Measurements from ENCODE around the gene CLMP.

Gene CLMP, protein sequence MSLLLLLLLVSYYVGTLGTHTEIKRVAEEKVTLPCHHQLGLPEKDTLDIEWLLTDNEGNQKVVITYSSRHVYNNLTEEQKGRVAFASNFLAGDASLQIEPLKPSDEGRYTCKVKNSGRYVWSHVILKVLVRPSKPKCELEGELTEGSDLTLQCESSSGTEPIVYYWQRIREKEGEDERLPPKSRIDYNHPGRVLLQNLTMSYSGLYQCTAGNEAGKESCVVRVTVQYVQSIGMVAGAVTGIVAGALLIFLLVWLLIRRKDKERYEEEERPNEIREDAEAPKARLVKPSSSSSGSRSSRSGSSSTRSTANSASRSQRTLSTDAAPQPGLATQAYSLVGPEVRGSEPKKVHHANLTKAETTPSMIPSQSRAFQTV

DNA sequence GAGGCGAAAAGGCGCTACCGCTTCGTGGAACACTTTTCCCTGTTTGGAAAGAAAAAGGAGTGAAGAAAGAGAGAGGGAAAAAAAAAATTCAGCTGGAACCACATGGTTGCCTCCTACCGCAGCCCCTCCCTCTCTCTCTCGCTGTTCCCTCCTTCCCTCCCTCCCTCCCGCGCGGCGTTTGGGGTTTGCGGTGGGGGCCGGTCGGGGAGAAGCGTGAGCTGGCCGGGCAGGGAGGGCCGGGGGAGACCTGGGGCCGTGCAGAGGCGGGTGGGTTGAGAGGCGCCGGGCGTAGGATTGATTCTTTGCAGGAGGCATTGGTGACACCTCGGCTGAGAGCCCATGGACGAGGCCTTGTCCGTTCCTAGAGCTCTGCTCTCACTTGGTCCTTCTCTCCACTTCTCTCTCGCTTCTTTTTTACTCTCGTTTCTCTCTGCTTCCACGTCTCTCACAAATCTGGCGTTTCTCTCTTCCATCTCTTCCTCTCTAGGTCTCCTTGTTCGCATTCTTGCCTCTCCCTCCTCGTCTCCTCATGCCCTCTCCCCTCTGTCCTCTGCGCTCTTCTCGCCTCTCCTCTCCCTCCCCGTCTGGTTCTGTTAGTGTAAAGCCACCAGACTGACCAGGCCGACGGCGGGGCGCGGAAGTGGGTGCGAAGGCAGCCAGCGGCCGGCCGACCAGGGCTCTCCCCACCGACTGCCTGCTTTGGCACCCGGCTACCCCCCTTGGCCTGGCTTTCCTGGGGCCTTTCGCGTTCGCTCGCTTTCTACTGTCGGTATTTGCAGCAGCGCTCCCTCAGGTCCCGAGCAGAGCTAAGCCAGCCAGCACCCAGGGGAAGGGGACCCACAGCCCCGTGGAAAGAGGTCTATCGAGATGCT lies at the start of gene CLMP:
TSS of gene CLMP (minus strand) at position 61 of the 872 bp plus-strand sequence. CDS start 308 bp downstream, outside the sequence.
- no peak for DNase-seq (ENCODE audit: low spot score)

- DNase-seq (ENCODE audit: low spot score) = no peak
Measured at GRCh38 chr11:123241874-123242543, 47.0 kb upstream of the CLMP start.

DNA sequence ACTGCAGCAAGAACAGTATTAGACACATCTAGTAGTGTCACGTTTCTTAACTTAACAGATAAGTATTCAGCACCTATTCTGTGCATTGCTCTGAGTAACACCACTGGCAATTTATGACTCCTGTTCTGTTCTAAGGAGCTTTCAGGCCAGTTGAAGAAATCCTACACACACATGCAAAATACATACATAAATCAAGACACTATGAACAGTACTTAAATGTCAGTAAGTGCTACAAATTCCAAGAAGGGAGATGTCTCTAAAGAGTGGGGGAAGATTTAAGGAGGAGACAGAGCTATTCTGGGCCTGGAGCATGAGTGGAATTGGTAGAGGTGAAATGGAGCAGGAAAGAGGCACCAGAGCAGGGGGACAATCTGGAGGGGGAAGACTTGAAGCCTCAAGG lies 46.2 kb upstream of the CLMP start:
- DNase-seq (ENCODE audit: low spot score) = no peak

- DNase-seq (ENCODE audit: low spot score) = no peak
Measured at GRCh38 chr11:123239191-123240150, 44.4 kb upstream of the CLMP start.

DNA sequence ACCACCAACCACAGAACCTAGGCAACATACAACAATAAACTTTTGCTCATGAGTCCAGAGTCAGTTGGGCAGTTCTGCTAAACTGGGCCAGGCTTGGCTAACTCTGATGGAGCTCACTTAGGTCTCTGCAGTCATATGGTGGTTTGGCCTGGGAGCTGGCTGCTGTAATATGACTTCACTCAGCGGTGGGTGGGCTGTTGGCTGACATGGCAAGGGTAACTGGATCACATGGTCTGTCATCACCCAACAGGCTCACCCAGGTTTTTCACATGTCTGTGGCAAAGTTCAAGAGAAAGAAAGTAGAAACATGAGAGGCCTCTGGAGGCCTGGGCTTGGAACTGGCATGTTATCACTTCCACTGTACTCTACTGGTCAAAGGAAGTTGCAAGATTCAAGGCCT lies 43.2 kb upstream of the CLMP start:
- no peak for DNase-seq (ENCODE audit: low spot score)

- no peak for DNase-seq (ENCODE audit: low spot score)
Measured at GRCh38 chr11:123236879-123237278, 41.8 kb upstream of the CLMP start.

DNA sequence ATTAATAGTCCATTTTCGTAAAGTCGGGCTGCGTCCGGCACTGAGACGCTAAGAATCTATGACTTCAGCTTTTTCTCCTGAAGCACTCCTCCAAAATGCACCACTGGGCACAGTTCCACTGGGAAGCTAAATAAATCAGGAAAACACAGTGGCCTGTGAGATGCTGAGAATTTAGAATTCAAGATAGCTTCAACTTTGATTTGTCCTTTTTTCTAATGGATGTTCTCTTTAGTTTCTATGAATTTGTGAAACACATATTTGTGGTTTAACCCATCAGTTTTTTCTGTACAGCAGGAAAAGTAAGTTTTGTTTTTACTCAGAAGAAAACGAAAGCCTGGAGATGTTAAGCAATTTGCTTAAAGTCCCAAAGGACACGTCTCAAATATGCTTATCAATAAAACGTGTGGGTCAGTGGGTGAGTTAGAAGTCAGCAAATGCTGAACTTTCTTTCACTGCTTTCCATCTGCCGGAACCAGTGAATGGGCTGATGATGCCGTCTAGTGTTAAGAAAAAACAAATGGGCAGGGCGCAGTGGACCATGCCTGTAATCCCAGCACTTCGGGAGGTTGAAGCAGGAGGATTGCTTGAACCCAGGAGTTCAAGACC lies 40.7 kb upstream of the CLMP start:
- DNase-seq (ENCODE audit: low spot score) = no peak

DNA sequence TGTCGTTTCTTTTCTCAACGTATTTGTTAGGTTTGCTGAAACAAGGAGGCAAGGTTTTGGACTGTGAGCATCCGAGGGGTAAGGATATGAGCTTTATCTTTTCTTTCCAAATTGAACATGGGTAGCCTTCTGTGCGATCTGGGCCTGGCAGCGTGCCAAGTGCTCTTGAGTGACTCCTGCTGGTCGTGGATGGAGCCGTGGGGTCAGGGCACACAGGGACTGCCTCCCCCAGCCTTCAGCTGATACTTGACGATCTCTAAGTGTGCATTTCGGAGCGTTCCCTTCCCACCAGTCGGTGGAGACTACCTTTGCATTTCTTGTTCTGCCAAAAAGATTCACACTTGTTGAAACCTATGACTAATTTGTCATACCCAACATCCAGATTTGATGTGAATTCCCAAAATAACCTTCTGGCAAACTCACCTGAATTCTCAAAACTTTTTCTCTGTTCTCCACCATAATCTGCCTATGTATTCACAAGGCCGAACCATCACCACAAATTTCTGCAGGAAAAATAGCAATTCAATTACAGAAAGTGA lies 40.1 kb upstream of the CLMP start:
- DNase-seq (ENCODE audit: low spot score) = no peak

- no peak for DNase-seq (ENCODE audit: low spot score)
Measured at GRCh38 chr11:123233975-123234334, 38.9 kb upstream of the CLMP start.

GRCh38 chr11:123233280-123233974 lies 38.4 kb upstream of the CLMP start:
- no peak for DNase-seq (ENCODE audit: low spot score)

DNA sequence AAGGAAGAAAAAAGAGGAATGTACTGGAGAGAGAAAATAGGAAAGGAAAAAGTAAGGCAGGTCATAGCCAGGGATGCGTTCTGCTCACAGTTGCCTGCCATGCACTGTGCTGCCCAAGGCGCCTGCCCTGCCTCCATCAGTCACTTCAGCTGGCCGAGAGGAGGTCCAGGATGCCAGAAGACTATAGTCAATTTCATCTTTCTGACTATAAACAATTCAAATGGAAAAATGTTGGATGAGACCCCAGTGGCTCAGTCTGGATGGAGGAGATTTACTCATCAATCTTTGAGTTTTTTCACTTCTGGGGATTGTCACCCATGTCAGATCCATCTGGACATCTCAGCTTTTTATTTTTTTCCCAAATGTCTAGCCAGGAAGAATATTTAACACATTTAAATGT lies 36.7 kb upstream of the CLMP start:
- DNase-seq (ENCODE audit: low spot score) = no peak

DNA sequence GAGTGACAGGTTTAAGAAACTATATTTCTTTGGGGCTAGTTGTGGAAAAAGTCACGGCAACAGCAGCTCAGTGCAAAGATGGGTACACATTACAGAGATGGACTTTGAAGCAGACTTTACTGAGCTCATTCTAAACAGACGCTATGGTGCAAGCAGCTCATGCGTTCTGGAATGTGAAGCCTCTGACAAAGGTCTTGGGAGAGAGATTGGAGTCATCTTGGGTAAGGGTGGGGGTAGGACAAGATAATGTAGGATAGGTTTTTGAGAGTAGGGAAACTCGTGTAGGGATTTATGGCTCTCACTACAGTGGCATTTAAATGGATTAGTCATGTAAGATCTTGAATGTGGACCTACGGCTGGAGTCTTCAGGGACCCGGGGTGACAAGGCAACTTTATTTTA lies 36.2 kb upstream of the CLMP start:
- DNase-seq (ENCODE audit: low spot score) = no peak

GRCh38 chr11:123230346-123230745 lies 35.3 kb upstream of the CLMP start:
- DNase-seq (ENCODE audit: low spot score) = no peak

- DNase-seq (ENCODE audit: low spot score) = no peak
Measured at GRCh38 chr11:123228496-123229163, 33.6 kb upstream of the CLMP start.

DNA sequence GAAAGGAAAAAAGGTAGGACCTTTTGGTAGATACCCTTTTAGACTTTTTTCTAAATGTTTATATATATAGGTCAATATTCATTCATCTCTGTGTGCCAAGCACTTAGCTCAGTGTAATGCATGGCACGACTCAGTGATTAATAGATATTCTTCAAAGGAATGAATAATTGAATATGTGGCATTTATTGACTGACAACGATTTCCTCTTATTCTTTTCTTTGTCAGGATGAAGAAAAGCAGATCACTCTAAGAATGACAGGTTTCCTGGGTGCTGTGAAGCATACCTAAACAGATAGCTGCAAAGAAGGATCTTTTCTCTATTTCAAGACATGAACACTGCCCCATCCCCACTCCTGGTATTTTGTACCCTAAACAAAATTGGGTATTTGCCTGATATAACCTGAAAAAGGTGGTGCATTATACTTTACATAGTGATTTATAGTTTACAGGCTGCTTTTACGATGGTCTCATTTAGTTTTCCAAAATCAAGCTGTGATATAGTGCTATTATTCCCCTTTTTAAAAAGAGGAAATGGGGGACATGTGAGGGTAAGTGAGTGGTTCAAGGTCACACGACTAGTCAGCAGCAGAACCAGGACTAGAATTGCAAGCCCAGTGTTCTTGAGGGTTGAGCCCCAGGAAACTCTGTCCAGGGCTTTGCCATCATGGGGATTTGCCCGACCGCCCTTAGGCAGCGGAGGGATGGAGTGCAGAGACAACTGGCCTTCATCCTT lies 32.9 kb upstream of the CLMP start:
- no peak for DNase-seq (ENCODE audit: low spot score)

DNA sequence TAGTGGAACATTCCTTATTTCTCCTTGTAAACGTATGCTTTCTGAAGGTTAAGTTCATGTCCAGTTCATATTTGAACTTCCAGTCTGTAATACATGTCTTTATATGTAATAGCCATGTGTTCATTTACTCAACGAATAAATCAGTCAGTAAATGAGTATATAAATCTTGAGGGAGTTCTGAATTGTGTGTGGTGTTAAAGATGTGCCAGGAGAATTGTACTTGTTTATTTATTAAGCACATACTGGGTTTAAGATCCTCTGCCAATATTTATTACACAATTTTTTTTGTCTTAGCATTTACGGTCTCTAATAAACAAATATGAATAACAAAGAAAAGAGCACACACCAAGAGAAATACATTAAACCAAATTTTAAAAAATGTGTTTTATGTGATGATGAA lies 26.5 kb upstream of the CLMP start:
- no peak for DNase-seq (ENCODE audit: low spot score)

- DNase-seq (ENCODE audit: low spot score) = no peak
Measured at GRCh38 chr11:123221096-123221561, 26.1 kb upstream of the CLMP start.

DNA sequence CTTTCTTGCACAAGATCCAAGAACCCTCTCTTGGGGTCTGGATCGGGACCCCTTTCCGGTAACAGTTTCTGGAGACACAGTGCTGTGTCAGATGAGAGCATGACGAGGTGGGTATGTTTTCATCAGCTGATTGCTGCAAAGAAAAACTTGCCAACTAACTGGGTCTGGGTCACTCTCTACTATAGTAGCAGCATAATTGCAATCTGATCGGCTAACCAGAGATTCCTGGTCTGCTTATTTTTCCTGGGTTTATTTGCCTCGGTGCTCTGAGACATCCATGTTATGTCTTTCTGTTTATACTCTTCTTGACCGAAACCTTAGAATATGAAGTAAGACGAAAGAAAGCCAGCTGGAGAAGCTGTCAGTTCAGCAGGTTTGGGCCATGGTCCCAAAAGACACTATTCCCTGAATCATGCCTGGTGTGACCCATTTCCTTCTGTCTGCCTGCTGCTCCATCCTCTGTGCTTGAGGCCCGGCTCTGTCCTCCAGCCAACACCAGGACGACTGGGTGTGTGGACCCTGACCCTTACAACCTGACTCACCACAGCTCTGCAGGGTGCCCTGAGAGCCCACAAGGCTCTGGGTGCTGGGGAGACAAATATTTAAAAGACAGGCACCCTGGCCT lies 24.1 kb upstream of the CLMP start:
- no peak for DNase-seq (ENCODE audit: low spot score)
